ENCODE data around the gene POLR1B. TPM values are rescaled to one million over a fixed set of nuclear protein-coding genes. Genes with fewer than 3 reads are reported as not detected.
A peak's percentile ranks its signal among the peaks of the same experiment; 100 is the strongest.

The POLR1B gene
- total RNA-seq, 1 donor = 10.5 TPM

DNA sequence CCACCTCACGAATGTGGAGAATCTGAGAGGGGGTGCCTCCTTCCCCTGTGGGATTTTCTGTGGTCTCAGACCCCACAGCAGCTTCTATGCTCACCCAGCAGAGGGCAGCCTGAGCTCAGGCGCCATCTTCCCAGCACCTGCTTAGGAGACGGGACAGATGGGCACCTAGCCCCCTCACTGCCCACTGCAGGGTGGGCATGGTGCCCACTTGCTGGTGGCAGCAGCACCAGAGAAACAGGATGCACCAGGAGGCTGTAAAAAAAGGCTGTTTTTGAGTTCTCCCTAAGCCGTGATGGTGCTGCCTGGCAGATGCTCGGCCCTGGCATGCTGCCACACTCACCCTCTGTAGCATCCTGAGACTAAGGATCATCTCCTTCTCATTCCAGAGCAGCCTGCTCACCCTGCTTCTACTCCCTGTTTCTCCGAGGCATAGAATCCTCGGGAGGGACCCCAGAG is 84.4 kb downstream of the POLR1B start:
- Histone ChIP-seq H3K9me3 (ENCODE audit: low read depth, low read length) (no peaks in the 10 kb centered on the region), H3K36me3 (ENCODE audit: insufficient read depth, low read length) (no peaks in the 10 kb centered on the region), H3K4me3 (ENCODE audit: insufficient read depth, low read length) (peak overlapping the region; percentile 65), H3K27me3 (ENCODE audit: insufficient read depth, low read length) (no peaks in the 10 kb centered on the region), H3K79me2 (ENCODE audit: insufficient read depth, low read length) (no peaks in the 10 kb centered on the region), H3K4me1 (ENCODE audit: insufficient read depth, low read length) (peaks cover 79% of the 10 kb centered on the region), H4K20me1 (ENCODE audit: insufficient read depth, low read length) (no peaks in the 10 kb centered on the region), H2AFZ (ENCODE audit: low read length) (peak overlapping the region; percentile 52), H3K27ac (ENCODE audit: low read depth, low read length) (peak overlapping the region; percentile 84), H3K4me2 (ENCODE audit: insufficient read depth, low read length) (peak overlapping the region; percentile 88)
- TF ChIP-seq, protein P1, sequence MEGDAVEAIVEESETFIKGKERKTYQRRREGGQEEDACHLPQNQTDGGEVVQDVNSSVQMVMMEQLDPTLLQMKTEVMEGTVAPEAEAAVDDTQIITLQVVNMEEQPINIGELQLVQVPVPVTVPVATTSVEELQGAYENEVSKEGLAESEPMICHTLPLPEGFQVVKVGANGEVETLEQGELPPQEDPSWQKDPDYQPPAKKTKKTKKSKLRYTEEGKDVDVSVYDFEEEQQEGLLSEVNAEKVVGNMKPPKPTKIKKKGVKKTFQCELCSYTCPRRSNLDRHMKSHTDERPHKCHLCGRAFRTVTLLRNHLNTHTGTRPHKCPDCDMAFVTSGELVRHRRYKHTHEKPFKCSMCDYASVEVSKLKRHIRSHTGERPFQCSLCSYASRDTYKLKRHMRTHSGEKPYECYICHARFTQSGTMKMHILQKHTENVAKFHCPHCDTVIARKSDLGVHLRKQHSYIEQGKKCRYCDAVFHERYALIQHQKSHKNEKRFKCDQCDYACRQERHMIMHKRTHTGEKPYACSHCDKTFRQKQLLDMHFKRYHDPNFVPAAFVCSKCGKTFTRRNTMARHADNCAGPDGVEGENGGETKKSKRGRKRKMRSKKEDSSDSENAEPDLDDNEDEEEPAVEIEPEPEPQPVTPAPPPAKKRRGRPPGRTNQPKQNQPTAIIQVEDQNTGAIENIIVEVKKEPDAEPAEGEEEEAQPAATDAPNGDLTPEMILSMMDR (IDR thresholded peaks at IDR 0.05; ENCODE audit: extremely low read depth, low read depth, low read length) = peak; percentile 89
- DNase-seq (ENCODE audit: insufficient read length, low spot score, missing footprints) = no peak

Small RNA genes lying within 50 kb of the gene (small RNA-seq; reads per million reads assigned to genes)
- not detected for gene RF00019

Other genes starting within 250 kb of the POLR1B start
- gene RGPD8, start 108.8 kb upstream of the POLR1B start, total RNA-seq = 21.5 and 25.0 TPM in 2 replicates
- 59.0 and 65.7 TPM in 2 replicates for gene TTL, start 60.3 kb upstream of the POLR1B start, total RNA-seq
- 7.7 and 10.1 TPM in 2 replicates for gene CHCHD5, start 42.1 kb downstream of the POLR1B start, total RNA-seq
- 96.3 and 131 TPM in 2 replicates for gene SLC20A1, start 103.5 kb downstream of the POLR1B start, total RNA-seq
- not detected in 2 replicates for gene NT5DC4, start 178.6 kb downstream of the POLR1B start, total RNA-seq
- 1.1 and 1.5 TPM in 2 replicates for gene CKAP2L, start 222.1 kb downstream of the POLR1B start, total RNA-seq
- not detected in 2 replicates for gene IL1A, start 242.0 kb downstream of the POLR1B start, total RNA-seq

Measured in osteoblast (primary cell).